ENCODE measurements around the gene ESPN.

ESPN gene

DNA sequence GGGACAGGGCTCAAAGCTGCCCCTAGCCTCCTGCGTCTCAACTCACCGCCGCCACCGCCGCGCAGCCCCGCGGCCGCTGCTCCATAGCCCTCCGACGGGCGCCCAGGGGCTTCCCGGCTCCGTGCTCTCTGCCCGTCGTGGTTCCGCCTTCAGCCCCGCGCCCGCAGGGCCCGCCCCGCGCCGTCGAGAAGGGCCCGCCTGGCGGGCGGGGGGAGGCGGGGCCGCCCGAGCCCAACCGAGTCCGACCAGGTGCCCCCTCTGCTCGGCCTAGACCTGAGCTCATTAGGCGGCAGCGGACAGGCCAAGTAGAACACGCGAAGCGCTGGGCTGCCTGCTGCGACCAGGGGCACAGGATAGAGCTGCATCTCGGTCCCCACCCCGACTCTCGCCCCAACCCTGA is 41.4 kb downstream of the ESPN start, which contains the start of gene TNFRSF25:
Gene TNFRSF25 (minus strand): TSS at position 151 of the 400 bp plus-strand sequence. CDS start 66 bp downstream, at position 85.
- DNase-seq (ENCODE audit: low read depth, low spot score), result no peak

DNA sequence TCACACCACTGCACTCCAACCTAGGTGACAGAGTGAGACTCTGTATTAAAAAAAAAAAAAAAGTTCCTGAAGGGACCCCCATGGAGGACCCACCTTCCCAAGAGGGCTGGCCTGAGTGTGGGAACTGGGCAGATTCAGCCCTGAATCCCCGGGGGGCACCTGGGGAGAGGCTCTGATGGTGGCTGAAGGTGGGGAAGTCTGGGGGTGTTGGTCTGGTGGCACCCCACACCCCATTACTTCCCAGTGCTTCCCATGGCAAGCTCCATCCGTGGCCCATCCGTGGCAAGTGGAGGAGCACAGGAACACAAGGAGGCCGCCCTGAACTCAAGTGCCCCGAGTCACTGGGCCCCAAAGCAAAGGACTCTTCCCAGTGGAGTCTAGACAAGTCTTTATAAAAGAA is 42.2 kb downstream of the ESPN start:
- no peak for DNase-seq (ENCODE audit: low read depth, low spot score)

DNA sequence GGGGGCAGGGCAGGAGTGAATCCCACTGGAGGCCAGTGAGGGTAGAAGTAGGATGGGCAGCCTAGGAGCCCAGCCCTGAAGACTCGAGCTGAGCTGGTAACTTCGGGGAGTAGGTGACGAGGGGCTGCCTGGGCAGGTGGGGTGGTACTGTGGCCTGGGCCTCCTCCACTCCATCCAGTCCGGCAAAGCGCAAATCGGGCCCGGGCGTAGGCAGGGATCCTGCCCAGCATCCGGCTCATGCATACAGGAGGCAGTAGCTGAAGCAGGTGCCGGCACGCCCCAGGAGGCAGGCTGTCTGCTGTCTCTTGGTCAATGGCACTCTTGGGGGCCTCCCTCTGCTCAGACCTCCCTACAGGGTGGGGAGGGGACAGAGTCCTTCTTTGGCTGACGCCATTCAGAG is 42.6 kb downstream of the ESPN start:
- DNase-seq (ENCODE audit: low read depth, low spot score), result no peak

DNA sequence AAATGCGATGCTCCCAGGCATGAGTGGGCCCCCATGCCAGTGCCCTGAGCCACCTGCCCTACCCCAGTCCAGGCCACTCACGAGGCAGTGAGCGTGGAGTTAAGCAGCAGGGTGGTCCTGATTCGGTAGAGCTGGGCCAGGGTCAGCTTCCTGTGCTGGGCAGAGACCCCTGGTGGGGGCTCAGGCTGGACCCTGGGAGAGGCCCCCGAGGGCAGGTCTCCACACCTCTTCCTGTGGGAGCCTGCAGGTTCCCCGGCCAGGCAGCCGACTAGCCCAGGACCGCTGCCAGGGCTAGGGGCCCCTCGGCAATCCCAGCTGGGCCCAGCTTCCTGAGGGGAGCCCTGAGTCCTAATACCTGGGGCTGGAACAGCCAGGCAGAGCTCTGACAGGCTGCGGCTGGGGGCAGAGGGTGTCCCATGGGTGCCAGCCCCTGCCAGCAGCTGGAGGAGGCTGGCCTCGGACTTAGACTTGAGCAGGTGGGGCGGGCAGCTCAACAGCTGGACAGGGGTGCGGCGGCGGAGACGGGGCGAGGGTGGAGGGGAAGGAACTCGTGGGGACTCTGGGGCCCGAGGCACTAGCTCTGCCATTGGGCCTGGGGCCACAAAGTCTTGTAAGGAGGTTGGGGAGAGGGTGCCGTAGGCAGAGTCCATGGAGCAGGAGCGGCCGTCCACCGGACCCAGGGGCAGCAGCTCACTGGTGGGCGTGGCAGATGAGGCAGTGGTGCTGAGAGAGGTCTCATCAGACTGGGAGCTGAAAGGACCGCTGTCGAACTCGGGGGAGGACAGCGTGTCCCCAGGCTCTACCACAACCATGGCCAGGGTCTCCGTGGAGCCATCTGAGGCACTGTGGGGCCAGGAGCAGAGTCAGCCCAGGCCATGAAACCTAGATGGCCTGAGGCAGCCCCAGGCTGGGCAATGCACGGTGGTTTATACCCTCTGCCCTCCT is 43.4 kb downstream of the ESPN start:
- no peak for DNase-seq (ENCODE audit: low read depth, low spot score)

DNA sequence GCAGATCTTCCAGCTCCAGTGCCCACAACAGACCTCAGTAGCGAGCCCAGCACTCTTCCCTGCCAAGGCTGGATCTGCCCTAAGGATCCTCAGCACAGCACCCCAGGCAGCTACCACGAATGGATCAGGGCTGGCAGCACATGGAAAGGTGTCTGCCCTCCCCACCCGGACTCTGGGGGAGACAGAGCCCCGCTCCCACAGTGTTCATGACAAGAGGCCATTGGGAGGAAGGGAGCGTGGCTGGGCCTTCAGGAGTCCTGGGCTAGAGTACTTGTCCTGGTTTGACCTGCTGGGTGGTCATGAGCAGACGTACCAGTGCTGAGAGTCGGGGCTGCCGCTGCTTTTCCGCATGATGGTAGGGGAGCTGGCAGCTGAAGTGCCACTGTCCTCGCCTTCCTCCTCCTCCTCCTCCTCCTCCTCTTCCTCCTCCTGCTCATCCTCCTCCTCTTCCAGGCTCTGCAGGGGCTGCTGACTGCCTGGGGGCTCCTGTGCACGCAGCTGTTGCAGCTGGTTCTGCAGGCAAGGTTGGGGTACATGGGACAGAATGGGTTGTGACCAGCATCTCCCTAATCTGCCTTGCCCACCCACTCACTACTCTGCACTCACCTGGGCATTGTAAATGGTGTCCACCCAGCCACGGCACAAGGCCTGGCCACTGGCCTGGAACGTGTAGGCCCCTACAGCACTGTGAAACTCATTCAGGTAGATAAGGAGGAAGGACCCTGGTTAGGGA is 44.3 kb downstream of the ESPN start:
- DNase-seq (ENCODE audit: low read depth, low spot score), result no peak

DNA sequence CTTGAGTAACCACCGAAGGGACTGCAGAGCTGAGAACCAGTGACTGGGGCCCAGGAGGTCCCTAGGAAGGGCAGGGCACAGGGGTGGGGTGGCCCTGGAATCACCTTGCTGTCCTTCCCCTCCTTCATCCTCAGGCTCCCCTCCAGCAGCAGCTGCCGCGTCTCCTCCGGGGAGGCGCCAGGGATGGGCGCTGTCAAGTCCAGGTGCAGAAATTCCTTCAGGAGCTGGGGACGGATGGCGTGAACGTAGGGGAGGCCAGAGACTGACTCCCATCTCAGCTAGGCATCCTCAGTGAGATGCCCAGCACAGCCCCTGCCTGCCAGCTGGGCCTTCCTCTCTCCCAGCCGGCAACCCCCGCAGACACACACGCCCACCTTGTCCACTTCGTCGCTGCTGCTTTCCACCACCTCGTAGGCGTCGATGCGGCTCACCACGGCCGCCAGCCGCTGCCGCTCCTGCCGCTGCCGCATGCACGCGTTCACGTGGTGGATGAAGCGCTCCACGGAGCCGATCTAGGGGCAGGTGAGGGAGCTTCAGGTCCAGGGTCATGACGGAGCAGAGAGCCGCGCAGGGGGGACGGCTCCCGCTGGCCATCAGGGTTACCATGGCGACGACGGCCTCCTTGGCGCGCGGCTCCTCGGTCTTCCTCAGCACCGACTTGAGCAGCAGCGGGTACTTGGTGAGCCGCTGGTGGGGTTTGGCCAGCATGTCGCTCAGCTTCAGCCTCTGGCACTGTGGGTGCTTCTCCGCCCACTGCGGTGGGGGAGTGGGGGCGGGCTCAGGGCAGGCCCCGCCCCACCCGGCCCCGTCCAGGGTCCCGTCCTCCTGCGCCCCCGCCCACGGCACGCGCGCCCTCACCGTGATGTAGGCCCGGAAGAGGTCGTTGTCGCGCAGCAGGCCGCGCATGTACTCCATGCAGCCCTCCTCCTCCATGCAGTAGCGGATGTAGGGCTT is 45.8 kb downstream of the ESPN start:
- no peak for DNase-seq (ENCODE audit: low read depth, low spot score)

DNA sequence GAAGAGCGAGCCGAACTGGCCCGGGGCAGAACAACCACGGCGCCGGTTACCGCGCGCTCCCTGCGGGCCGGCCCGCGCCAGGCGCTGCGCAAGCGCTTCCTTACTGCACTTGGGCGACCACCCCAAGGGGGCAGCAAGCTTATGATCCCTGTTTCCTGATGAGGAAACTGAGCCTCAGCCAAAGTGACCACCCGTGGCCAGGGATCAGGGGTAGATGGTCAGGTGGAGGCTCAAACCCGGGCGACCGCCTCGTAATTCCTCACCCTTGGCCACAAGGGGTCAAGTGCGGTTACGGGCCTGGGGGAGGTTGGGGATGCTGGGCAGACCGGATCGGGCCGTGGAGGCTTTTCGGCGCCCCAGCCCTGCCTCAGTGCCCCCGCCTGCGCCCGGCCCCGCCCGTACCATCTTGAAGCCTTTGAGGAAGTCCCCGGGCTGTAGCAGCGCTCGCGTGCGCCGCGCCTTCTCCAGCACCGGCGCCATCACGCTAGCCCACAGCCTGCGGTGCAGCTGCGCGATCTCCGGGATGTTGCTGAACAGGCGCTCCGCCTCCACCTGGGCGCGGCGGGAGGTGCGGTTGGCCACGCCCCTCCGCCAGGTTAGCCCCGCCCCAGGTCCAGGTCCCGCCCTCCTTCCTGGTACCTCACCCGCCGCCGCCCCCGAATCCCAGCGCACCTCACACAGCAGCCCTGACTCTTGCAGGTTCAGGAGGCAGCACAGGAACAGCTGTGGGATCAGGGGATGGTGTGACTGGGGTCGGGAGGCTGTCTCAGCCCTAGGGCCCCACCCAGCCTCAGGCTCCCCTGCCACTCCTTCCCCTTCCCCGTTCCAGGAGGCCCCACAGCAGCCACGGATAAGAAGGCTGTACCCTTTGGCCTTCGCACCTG is 46.8 kb downstream of the ESPN start:
- no peak for DNase-seq (ENCODE audit: low read depth, low spot score)

DNA sequence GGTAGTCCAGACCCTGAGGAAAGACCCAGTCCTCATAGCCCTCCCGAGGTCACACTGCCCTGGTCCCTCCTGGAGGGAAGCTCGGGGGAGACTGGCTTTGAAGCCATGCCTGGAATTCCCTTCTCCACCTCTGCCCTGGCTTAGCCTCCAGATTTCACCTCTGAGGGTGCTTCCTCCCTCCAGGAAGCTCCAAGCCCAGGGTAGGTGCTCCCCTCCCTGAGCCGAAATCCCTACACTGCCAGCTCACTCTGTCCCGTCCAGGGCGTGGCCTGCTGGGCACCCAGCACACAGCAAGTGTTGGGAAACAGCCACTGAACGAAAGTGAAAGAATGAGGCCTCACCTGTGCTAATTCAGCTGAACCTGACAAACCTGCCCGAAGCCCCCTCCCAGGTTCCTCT is 47.4 kb downstream of the ESPN start:
- no peak for DNase-seq (ENCODE audit: low read depth, low spot score)

DNA sequence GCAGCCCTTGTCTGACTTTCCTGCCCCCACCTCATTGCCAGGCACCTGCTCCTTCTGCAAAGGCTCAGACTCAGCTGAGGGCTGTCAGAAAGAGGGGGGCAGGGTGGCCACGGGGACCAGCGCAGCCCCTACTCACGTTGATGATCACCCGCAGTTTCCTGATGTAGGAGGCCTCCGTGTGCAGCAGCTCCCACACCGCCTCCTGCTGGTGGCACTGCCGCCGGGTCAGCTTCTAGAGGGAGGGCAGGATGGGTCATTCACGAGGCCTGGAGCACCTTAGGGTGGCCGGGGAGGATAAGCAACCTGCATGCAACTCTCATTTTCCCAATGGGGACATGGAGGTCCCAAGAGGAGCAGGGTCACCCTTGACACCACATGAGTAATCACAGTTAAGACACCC is 47.8 kb downstream of the ESPN start:
- no peak for DNase-seq (ENCODE audit: low read depth, low spot score)

DNA sequence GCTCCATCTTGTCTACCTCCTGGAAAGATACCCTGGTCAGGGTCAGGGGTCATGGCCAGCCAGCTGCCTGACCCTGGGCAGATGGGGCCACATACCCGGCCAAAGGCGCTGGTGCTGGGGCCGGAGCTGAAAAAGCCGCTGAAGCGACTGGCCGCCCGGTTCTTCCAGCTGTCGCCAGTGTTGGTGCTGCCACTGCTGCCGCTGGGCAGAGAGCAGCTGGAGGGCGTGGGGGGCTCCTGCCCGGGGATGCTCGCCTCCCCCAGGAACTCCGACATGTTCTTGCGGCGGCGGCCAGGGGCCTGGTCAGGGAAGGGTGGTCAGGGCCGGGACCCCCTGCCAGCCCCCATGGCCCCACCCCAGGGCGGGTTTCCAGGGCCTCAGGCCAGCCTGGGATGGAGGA is 48.6 kb downstream of the ESPN start:
- no peak for DNase-seq (ENCODE audit: low read depth, low spot score)

DNA sequence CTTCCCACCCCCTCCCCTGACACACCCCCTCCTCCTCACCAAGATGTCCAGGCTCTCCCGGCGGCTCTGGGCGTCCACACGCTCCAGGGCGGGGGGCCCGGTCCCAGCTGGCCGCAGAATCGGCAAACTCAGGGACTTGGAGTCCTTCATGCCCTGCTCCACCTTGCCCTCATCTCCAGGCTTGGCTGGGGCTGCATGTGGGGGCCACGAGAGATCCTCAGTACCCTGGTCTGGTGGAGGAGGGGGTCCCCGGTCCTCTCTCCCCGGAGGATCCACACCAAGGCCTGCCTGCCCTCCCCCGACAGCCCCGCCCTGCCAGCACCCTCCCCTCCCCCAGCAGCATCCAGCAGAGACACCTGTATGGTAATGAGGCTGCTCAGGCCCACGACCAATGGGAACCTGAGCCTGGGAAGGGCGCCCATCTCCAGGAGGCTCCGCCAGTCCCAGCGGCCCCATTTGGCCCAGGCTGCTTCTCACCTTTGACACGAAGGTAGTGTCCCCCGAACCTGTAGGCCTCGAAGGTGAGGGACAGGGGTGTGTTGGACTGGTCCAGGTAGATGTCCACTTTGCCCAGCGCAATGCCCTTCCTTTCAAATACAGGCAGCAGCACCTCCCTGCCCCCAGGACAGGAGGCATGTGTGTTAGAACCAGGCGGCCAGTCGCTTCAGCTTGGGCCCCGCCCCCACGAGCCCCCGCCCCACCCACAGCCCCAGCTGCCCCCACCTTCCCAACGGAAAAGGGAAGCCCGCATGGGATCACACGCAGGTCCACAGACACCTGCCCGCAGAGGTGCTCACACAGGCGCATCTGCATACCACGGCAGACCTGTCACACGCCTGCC is 49.6 kb downstream of the ESPN start:
- DNase-seq (ENCODE audit: low read depth, low spot score), result no peak

DNA sequence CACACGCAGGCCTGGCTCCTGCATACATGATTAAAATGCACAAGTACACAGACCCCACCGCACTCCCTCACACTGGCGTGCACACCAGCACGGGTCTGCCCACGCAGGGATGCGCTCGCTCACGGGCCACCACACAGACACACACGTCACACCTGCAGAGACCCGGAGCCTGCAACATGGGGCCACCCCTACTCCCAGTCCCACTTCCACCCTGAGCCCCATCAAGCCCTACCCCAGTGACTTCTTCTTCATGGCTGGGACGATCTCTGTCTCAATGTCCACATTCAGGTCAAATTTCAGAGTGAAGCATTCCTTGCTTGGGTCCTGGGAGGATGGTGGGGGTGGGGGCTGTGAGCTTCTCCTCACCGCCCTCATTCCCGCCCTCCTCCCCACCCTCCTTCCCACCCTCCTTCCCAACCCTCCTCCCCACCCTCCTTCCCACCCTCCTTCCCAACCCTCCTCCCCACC is 50.3 kb downstream of the ESPN start:
- no peak for DNase-seq (ENCODE audit: low read depth, low spot score)

DNA sequence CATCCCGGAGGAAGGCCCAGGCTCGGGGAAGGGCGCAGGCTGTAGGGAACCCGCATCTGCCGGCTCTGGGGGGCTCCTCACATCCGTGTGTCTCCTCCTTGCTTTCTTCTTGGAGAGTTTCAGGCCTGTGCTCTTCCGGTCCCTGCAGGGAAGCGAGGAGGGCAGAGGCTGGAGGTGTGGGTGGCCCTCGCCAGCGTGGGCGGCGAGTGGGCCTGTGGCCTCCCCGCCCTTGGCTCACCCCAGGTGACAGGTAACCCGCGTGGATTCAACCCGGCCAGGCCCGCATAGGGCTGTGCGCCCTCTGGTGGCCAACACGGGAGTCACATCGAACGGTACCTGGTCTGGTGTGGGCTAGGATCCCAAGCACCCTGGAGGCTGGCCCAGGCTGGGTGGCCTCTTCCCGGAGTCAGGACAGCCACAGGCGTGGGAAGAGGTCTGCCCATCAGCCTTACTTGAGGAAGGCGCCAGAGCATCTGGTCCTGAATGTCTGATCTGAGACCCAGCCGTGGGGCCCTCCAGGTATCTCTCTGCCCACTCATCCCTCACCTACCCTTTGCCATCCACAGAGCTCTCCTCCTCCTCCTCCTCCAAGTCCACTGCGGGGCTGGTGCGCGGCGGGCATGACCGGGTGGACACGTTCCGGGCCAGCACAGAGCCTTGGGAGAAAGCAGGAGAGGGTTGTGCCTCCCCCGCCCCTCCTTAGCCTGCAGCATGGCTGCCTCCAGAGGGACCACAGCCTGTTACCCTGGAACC is 51.0 kb downstream of the ESPN start:
- peak; percentile 77 for DNase-seq (ENCODE audit: low read depth, low spot score)

DNA sequence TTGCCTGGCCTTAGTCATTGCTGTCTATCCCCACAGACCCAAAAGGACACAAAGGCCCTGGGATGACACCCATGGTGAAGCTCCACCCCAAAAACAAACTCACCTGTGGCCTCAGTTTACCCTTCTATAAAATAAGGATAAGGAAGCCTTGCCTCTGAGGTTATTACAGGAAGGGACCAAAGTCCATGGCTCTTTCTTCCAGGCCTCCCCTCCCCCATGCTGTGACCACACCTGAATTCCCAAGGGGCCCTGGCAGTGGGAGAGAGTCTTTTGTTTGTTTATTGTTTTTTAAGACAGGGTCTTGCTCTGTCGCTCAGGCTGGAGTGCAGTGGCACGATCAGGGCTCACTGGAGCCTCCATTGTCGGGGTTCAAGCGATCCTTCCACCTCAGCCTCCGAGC is 51.9 kb downstream of the ESPN start:
- no peak for DNase-seq (ENCODE audit: low read depth, low spot score)

DNA sequence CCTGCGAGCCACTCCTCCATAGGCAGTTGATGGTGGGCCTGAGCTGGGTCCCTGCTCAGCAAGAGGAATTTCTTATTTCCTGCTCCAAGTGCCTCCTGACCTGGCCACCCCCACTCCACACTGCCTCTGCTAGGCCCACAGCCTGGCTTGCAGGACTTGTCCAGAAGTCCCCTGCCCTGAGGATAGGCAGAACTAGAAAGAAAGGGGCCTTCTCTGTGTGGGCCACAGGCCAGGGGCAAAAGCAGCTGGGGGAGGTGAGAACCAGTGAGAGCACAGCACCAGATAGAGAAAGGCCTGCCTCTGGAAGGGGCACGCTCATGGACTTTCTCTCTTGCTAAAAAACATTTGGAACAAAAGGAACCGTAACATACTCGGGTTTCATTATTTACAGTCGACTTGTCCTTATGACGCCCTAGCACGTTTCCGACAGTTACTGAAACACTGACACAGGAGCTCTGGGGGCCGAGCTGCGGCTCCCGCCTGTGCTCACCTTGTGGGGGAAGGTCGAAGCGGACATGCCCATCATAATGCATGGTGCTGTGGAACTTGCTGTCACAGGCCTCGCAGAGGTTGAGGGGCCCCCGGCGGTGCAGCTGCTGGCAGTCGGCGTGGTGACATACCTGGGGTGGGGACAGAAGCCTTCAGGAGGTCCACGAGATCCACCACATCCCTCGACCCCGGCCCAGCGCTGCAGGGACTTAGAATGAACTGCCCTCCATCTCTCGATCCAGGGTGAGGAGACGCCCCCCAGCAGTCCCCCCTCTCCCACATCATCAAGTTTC is 52.7 kb downstream of the ESPN start:
- DNase-seq (ENCODE audit: low read depth, low spot score), result no peak

DNA sequence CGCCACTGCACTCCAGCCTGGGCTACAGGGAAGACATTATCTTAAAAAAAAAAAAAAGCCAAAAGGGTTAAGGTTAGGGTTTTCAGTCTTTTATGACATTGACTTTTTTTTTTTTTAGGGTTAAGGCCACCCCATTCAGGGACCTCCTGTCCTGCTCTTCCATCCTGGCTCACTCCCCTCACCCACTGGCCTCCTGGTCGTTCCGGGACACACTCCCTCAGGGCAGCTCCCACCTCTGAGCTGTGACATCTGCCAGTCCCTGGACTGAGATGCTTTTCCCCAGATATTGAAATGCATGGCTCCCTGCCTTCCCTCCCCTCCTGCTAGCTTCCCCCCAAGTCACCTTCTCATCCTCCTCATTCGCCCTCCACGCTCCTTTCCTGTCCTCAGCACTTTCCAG is 57.2 kb downstream of the ESPN start:
- no peak for DNase-seq (ENCODE audit: low read depth, low spot score)

DNA sequence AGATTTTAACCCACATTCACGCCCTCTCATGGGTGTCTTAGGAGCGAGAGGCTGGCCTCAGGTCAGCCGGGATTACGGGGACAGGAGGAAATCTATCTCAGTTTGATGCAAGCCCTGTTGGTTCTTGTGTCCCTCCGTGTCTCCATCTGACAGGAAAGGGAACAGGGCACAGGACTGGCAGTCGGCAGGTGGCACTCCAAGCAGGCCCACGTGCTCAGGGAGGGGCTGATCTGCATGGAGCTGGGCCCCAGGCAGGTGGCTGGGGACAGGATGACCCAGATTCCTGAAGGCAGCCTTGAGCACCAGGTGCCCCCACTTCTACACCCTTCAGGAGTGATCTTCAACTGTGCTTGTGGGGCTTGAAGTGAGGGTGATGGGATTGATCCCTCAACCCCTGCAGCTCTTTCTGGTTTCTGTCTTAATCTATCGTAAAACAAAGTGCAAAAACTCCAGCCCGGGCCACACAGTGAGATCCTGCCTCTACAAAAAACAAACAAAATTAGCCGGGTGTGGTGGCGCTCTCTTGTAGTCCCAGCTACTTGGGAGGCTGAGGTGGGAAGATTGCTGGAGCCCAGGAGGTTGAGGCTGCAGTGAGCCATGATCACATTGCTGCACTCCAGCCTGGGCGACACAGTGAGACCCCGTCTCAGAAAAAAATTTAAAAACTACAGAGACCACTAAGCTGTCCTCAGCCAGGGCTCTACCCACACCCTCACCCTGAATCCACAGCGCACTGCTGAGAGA is 58.6 kb downstream of the ESPN start:
- no peak for DNase-seq (ENCODE audit: low read depth, low spot score)
